OCI-LY7 (cell line): ENCODE results near the gene BOD1L1.

Source experiments
- CTCF ChIP-seq: fragments of 200-600 bp; sonication (generic); conservative IDR thresholded peaks from 2 replicates; pipeline ENCODE4 v1.5.1; 2014; ENCODE audit warnings: mild to moderate bottlenecking, antibody characterized with exemption, low read length, moderate library complexity, mixed read lengths
- EZH2phosphoT487 ChIP-seq: fragments of 200-600 bp; sonication (generic); IDR thresholded peaks from 2 replicates; pipeline ENCODE4 v1.6.1; 2018; ENCODE audit warnings: low read depth, borderline replicate concordance, mild to moderate bottlenecking, mixed run types, antibody characterized with exemption, low read length, moderate library complexity, mixed read lengths

GRCh38 chr4:13528821-13529127 is 98.8 kb downstream of the BOD1L1 start:
- TF ChIP-seq EZH2phosphoT487 (no peak), CTCF (no peak)
